Mesothelial cell of epicardium (in vitro differentiated cells): Measurements from ENCODE around the gene LRRC37A3. TPM values are rescaled to one million over a fixed set of nuclear protein-coding genes. Genes with fewer than 3 reads are reported as not detected.
"Not testable (repeated sequence)": the region's sequence is repeated elsewhere in the genome, so short reads cannot be mapped to it uniquely, and the experiment has no call there.

ENCODE experiments used
- DNase-seq, 2 experiments: peaks; one replicate each; pipeline ENCODE4 v3.0.0; 2021; ENCODE audit warnings: low spot score in 2 of 2; ENCODE audit not compliant: unreplicated experiment in 2 of 2
- H3K27ac Mint-ChIP-seq: 2 replicates; pipeline ENCODE4 v1.8.0; 2021; ENCODE audit warnings: mixed read lengths
- H3K27me3 Mint-ChIP-seq: 2 replicates; pipeline ENCODE4 v1.8.0; 2021; ENCODE audit warnings: low read depth, mixed read lengths
- H3K36me3 Mint-ChIP-seq: 2 replicates; pipeline ENCODE4 v1.8.0; 2021; ENCODE audit warnings: mixed read lengths
- H3K4me1 Mint-ChIP-seq: 2 replicates; pipeline ENCODE4 v1.8.0; 2021; ENCODE audit warnings: mixed read lengths
- H3K4me3 Mint-ChIP-seq: 2 replicates; pipeline ENCODE4 v1.8.0; 2021; ENCODE audit warnings: mild to moderate bottlenecking, moderate library complexity, mixed read lengths
- H3K9me3 Mint-ChIP-seq: 2 replicates; pipeline ENCODE4 v1.8.0; 2021; ENCODE audit warnings: mixed read lengths
- total RNA-seq: library from RNA; stranded (reverse); gene quantifications from 3 replicates; pipeline ENCODE4 v1.2.1, GENCODE V29; 2021

Gene LRRC37A3
- total RNA-seq, 1 donor from 2014 or later: 34.7 TPM

- Mint-ChIP-seq H3K4me1 (peaks cover 12% of the 10 kb centered on the region), H3K36me3 (peaks cover 20% of the 10 kb centered on the region)
- not testable (repeated sequence) for H3K27me3 Mint-ChIP-seq, H3K4me3 Mint-ChIP-seq, H3K9me3 Mint-ChIP-seq, H3K27ac Mint-ChIP-seq, DNase-seq
Observed at GRCh38 chr17:64818904-64819303, 100.4 kb downstream of the LRRC37A3 start.

- peak overlapping the region; percentile 89 for H3K27ac Mint-ChIP-seq
- H3K4me3 Mint-ChIP-seq, H3K27me3 Mint-ChIP-seq, DNase-seq, H3K9me3 Mint-ChIP-seq: not testable (repeated sequence)
- peaks cover 12% of the 10 kb centered on the region for H3K4me1 Mint-ChIP-seq
- peaks cover 16% of the 10 kb centered on the region for H3K36me3 Mint-ChIP-seq
Observed at GRCh38 chr17:64815833-64816198, 103.5 kb downstream of the LRRC37A3 start.

- H3K27ac Mint-ChIP-seq: peak overlapping the region; percentile 89
- H3K4me3 Mint-ChIP-seq, H3K9me3 Mint-ChIP-seq, H3K27me3 Mint-ChIP-seq: not testable (repeated sequence)
- peak in 1 of 2 experiments; percentile 43 for DNase-seq
- peaks cover 12% of the 10 kb centered on the region for H3K4me1 Mint-ChIP-seq
- H3K36me3 Mint-ChIP-seq: peaks cover 14% of the 10 kb centered on the region
Observed at GRCh38 chr17:64814993-64815832, 104.1 kb downstream of the LRRC37A3 start.

- not testable (repeated sequence) for H3K27ac Mint-ChIP-seq, H3K27me3 Mint-ChIP-seq, H3K4me1 Mint-ChIP-seq, H3K9me3 Mint-ChIP-seq, H3K4me3 Mint-ChIP-seq, DNase-seq
- peaks cover 10% of the 10 kb centered on the region for H3K36me3 Mint-ChIP-seq
Observed at GRCh38 chr17:64808178-64808977, 110.9 kb downstream of the LRRC37A3 start.

Other genes starting within 250 kb of the LRRC37A3 start
- 36.2 to 37.7 TPM (median 37.7 TPM) in 3 replicates for gene GNA13, start 137.3 kb upstream of the LRRC37A3 start, total RNA-seq
- 8.9 to 10.7 TPM (median 9.9 TPM) in 3 replicates for gene RGS9, start 217.9 kb upstream of the LRRC37A3 start, total RNA-seq